DLD1 (cell line): ENCODE data around the gene BAG3.

Source experiments
- in situ Hi-C: cut with HindIII; loops from 2 replicates; pipeline ENCODE4 v1.10.0; 2017; ENCODE audit warnings: low sequenced_read_pairs

BAG3 gene

GRCh38 chr10:119725517-119725827, 74.3 kb downstream of the BAG3 start:
- in situ Hi-C loops = no loop called here

DNA sequence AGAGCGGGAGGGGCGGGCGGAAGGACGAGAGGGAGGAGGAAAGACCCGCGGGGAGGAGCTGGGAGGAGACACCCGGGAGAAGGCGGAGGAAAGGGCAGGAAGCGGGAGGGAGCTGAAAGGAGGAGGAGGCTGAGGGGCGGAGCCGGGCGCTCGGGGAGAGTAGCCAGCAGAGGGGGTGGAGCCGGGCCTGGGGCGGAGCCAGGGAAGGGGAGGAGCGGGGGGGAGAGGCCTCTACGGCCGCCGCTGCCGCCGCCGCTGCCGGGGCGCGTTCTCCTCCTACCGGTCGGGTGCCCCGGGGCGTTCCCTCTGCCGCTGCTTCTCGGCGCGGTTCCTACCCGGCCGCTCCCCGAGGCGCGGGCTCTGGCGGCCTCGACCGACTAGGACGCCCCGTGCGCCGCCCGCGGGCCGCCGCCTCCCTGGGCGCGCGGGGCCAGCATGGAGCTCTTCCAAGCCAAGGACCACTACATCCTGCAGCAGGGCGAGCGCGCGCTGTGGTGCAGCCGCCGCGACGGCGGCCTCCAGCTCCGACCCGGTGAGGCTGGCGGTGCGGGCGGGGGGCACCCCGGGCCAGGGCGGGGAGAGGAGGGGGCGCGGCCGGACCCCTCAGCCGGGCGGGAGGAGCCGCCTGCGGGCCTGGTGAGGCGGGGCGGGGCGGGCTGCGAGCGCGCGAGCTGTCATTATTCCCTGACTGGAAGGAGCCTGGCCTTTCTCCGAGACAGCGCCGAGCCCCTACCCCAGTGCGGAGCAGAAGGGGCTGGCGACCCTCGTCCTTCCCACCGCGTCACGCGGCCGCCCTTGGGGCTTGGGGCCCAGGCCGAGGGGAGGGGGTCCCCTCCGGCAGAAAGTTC, 74.9 kb downstream of the BAG3 start, which contains the start of gene INPP5F:
TSS of gene INPP5F (plus strand) at position 223 of the 848 bp plus-strand sequence. CDS start at position 436, 213 bp downstream.
- in situ Hi-C loops = no loop called here

DNA sequence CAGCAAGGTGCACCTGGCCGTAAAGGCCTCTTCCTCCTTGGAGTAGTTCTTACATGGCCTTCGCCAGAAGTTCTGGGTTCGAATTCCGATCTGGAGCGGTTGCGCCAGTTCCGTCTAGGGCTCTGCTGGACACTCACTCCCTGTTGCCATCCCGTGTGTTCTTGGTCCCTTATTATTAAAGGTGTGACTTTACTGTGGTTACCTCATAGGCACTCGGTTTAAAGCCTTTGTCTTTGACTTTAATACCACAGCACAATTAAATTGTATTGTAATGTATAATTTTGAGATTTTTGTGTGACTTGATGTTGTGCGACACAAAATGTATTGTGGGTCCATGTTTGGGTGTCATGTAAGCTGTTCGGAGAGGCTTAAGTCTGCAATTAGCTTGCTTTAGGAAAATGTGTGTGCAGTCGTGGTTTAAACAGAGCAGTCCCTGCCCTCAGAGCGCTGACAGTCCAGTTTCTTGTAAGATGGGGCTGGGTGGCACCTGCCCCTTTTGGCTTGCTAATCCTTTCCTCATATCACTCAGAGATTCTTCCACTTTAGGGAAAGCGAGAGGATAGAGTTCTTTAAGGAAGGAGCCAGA, 75.6 kb downstream of the BAG3 start:
- in situ Hi-C loops = no loop called here
